Activated B cell treated with CpG ODN at 0.5 μM for 24 hours (primary cell): ENCODE measurements around the gene TCF25. TPM values are rescaled to one million over a fixed set of nuclear protein-coding genes. Genes with fewer than 3 reads are reported as not detected.

Experiments used
- ATAC-seq: fragments of 200-7000 bp; cut with Tn5 transposase; one replicate; pipeline ENCODE4 v1.10.0; 2021; ENCODE audit warnings: low read depth, mild to moderate bottlenecking, moderate library complexity
- CTCF ChIA-PET: fragments of 350-600 bp; sonication (Branson Sonifier 250); formaldehyde crosslinking; loops from one replicate; lab custom pipeline; 2021; ENCODE audit warnings: antibody characterized with exemption; lab: Charles Lee
- POLR2A ChIA-PET: fragments of 350-600 bp; sonication (Branson Sonifier 250); formaldehyde crosslinking; loops from one replicate; lab custom pipeline; 2021; ENCODE audit warnings: antibody characterized with exemption; lab: Charles Lee
- DNase-seq: peaks from one replicate; pipeline ENCODE4 v3.0.0; 2022
- H3K27ac Mint-ChIP-seq: one replicate; pipeline ENCODE4 v1.8.0; 2020; ENCODE audit warnings: mixed read lengths
- H3K27me3 Mint-ChIP-seq: one replicate; pipeline ENCODE4 v1.8.0; 2021; ENCODE audit warnings: mixed read lengths
- H3K36me3 Mint-ChIP-seq: one replicate; pipeline ENCODE4 v1.8.0; 2021; ENCODE audit warnings: low read depth, mixed read lengths
- H3K4me1 Mint-ChIP-seq: one replicate; pipeline ENCODE4 v1.8.0; 2021; ENCODE audit warnings: mixed read lengths
- H3K4me3 Mint-ChIP-seq: one replicate; pipeline ENCODE4 v1.8.0; 2020; ENCODE audit warnings: mild to moderate bottlenecking, mixed read lengths
- H3K9me3 Mint-ChIP-seq: one replicate; pipeline ENCODE4 v1.8.0; 2020; ENCODE audit warnings: mixed read lengths
- CTCF ChIP-seq: fragments of 200-600 bp; IDR thresholded peaks from one replicate; pipeline ENCODE4 v1.8.0; 2022; ENCODE audit warnings: antibody characterized with exemption, mild to moderate bottlenecking
- intact Hi-C: fragments of 100-400 bp; cut with micrococcal nuclease; formaldehyde crosslinking; loops from one replicate; pipeline ENCODE4 v1.15.1; 2024
- total RNA-seq: library from RNA; stranded (reverse); gene quantifications from 2 replicates; pipeline ENCODE4 v1.2.3, GENCODE V29; 2022

Gene TCF25
- total RNA-seq, 1 donor from 2014 or later, result 273 TPM

- H3K36me3 Mint-ChIP-seq, result no peaks in the 10 kb centered on the region
- H3K4me1 Mint-ChIP-seq, result peaks cover 25% of the 10 kb centered on the region
- ChIA-PET CTCF (interaction anchor here (0.7 to 3.7 kb wide), 18 partner anchors 10 to 246 kb away, joined by 3 to 31 read pairs (median 5); partner anchors contain the start of gene SPATA2L), POLR2A (interaction anchor here (0.6 to 6.0 kb wide), 6 partner anchors 11 to 203 kb away, joined by 3 to 51 read pairs (median 3); partner anchors contain the start of genes CHMP1A, SPATA33 and TCF25)
- intact Hi-C loops, result loop anchor here (1.0 to 2.0 kb wide), 8 partner anchors 44 to 286 kb away; partner anchors contain the start of genes CPNE7 and FANCA
- H3K4me3 Mint-ChIP-seq, result no peak overlapping the region
- DNase-seq (peak; percentile 82), ATAC-seq (peak; percentile 96)
- peak; percentile 49 for TF ChIP-seq CTCF
- H3K9me3 Mint-ChIP-seq, result no peaks in the 10 kb centered on the region
- peaks cover 3% of the 10 kb centered on the region for H3K27me3 Mint-ChIP-seq
- no peak overlapping the region for H3K27ac Mint-ChIP-seq
Observed at GRCh38 chr16:89860747-89861304, 12.6 kb upstream of the TCF25 start.

- ATAC-seq (no peak), DNase-seq (no peak)
- ChIA-PET POLR2A (interaction anchor here (0.7 to 6.0 kb wide), 3 partner anchors 12 to 204 kb away, joined by 3 to 51 read pairs (median 3); partner anchors contain the start of genes CHMP1A, SPATA33 and TCF25), CTCF (interaction anchor here (1.2 to 3.7 kb wide), 10 partner anchors 9 to 247 kb away, joined by 4 to 31 read pairs (median 8); partner anchors contain the start of gene SPATA2L)
- intact Hi-C loops, result loop anchor here (1.0 to 2.0 kb wide), 6 partner anchors 45 to 287 kb away; partner anchors contain the start of genes CPNE7 and FANCA
- H3K27me3 Mint-ChIP-seq, result peaks cover 3% of the 10 kb centered on the region
- H3K9me3 Mint-ChIP-seq, result no peaks in the 10 kb centered on the region
- H3K27ac Mint-ChIP-seq, result no peak overlapping the region
- peaks cover 25% of the 10 kb centered on the region for H3K4me1 Mint-ChIP-seq
- TF ChIP-seq CTCF, result no peak
- no peak overlapping the region for H3K4me3 Mint-ChIP-seq
- H3K36me3 Mint-ChIP-seq, result no peaks in the 10 kb centered on the region
Observed at GRCh38 chr16:89861648-89862047, 11.7 kb upstream of the TCF25 start.

GRCh38 chr16:89862732-89863131 lies 10.7 kb upstream of the TCF25 start:
- ATAC-seq (no peak), DNase-seq (no peak)
- H3K9me3 Mint-ChIP-seq, result no peaks in the 10 kb centered on the region
- H3K4me3 Mint-ChIP-seq, result no peak overlapping the region
- no peak for TF ChIP-seq CTCF
- H3K27ac Mint-ChIP-seq, result no peak overlapping the region
- H3K4me1 Mint-ChIP-seq, result peaks cover 25% of the 10 kb centered on the region
- ChIA-PET CTCF (interaction anchor here (0.7 to 1.5 kb wide), 2 partner anchors 157 kb away, joined by 5 to 8 read pairs; no protein-coding TSS in a partner anchor), POLR2A (interaction anchor here (6.0 kb wide), 1 partner anchor 11 kb away, joined by 51 read pairs; the partner anchor contains the start of gene TCF25)
- peaks cover 3% of the 10 kb centered on the region for H3K27me3 Mint-ChIP-seq
- intact Hi-C loops, result no loop called here
- H3K36me3 Mint-ChIP-seq, result no peaks in the 10 kb centered on the region

GRCh38 chr16:89863741-89864526 lies 9.5 kb upstream of the TCF25 start:
- no peak for TF ChIP-seq CTCF
- ChIA-PET POLR2A (interaction anchor here (0.6 to 6.0 kb wide), 2 partner anchors 10 to 86 kb away, joined by 3 to 51 read pairs; partner anchors contain the start of gene TCF25), CTCF (interaction anchor here (1.5 kb wide), 1 partner anchor 159 kb away, joined by 8 read pairs; no protein-coding TSS in a partner anchor)
- Mint-ChIP-seq H3K27ac (peak overlapping the region; percentile 75), H3K9me3 (no peaks in the 10 kb centered on the region), H3K4me3 (peak overlapping the region; percentile 5), H3K36me3 (no peaks in the 10 kb centered on the region), H3K4me1 (peaks cover 25% of the 10 kb centered on the region), H3K27me3 (peaks cover 2% of the 10 kb centered on the region)
- DNase-seq (no peak), ATAC-seq (peak; percentile 61)
- intact Hi-C loops, result loop anchor here (1.0 kb wide), 1 partner anchor 9 kb away; the partner anchor contains the start of gene TCF25
